HepG2 (cell line): ENCODE results near the gene PSRC1. TPM values are rescaled to one million over a fixed set of nuclear protein-coding genes. Genes with fewer than 3 reads are reported as not detected.

Experiments used
- CBX1 ChIP-seq: IDR thresholded peaks from one replicate; pipeline ENCODE4 v1.6.1; 2016; ENCODE audit warnings: antibody characterized with exemption, low read depth
- GLMP ChIP-seq: sonication (generic); formaldehyde crosslinking; IDR thresholded peaks from 2 replicates; pipeline ENCODE4 v1.9.0; 2021; ENCODE audit warnings: missing genetic modification reagents, mild to moderate bottlenecking, borderline replicate concordance
- HNRNPL ChIP-seq: fragments of 200-400 bp; formaldehyde crosslinking; IDR thresholded peaks from 2 replicates; pipeline ENCODE4 v1.6.1; 2017; ENCODE audit warnings: mild to moderate bottlenecking, low read depth, low read length
- MXI1 ChIP-seq: IDR thresholded peaks from 3 replicates; pipeline ENCODE4 v1.6.1; 2012; ENCODE audit warnings: low read depth, low read length, inconsistent platforms, borderline replicate concordance
- NCOA1 ChIP-seq: sonication (generic); formaldehyde crosslinking; IDR thresholded peaks from 2 replicates; pipeline ENCODE4 v1.9.0; 2021; ENCODE audit warnings: missing genetic modification reagents
- PBX2 ChIP-seq: IDR thresholded peaks from 2 replicates; pipeline ENCODE4 v1.6.1; 2016; ENCODE audit warnings: control low read depth
- SOX13 ChIP-seq, 3 experiments: fragments of 450-650 bp in 1 of 3; sonication (generic) in 1 of 3; formaldehyde crosslinking in 1 of 3; IDR thresholded peaks in 2 of 3; conservative IDR thresholded peaks in 1 of 3; 2 replicates each; pipeline versions ENCODE4 v1.5.0 to v1.6.1; 2016 to 2020; ENCODE audit warnings: antibody characterized with exemption in 1 of 3, mild to moderate bottlenecking in 1 of 3, missing compliant biosample characterization in 1 of 3, missing genetic modification reagents in 1 of 3, moderate library complexity in 1 of 3
- TBX2 ChIP-seq: sonication (generic); formaldehyde crosslinking; IDR thresholded peaks from 2 replicates; pipeline ENCODE4 v1.5.0; 2020; ENCODE audit warnings: missing genetic modification reagents, mild to moderate bottlenecking, borderline replicate concordance
- ZBTB38 ChIP-seq: sonication (generic); formaldehyde crosslinking; IDR thresholded peaks from 2 replicates; pipeline ENCODE4 v1.5.1; 2020; ENCODE audit warnings: mild to moderate bottlenecking, missing genetic modification reagents
- ZSCAN25 ChIP-seq: sonication (generic); formaldehyde crosslinking; IDR thresholded peaks from 2 replicates; pipeline ENCODE4 v1.8.0; 2022; ENCODE audit warnings: mild to moderate bottlenecking, missing genetic modification reagents
- ZSCAN31 ChIP-seq: sonication (generic); formaldehyde crosslinking; IDR thresholded peaks from 2 replicates; pipeline ENCODE4 v1.5.0; 2020; ENCODE audit warnings: low read depth, mild to moderate bottlenecking, missing genetic modification reagents
- polyA plus RNA-seq, 8 experiments: library from polyadenylated mRNA; depleted of rRNA in 3 of 8; stranded (reverse) in 7 of 8; unstranded in 1 of 8; fragments of >200 nt; fragmentation: Illumina TruSeq in 4 of 8; extraction: Trizol in 4 of 8; gene quantifications; 2 replicates each; pipeline versions ENCODE4 v1.2.1 to v1.2.3, GENCODE V29; 2011 to 2016; ENCODE audit warnings: low read depth in 4 of 8, missing spikeins in 1 of 8, mixed read lengths in 1 of 8; ENCODE audit not compliant: insufficient read depth in 1 of 8
- total RNA-seq, 5 experiments: library from RNA; depleted of rRNA; stranded (reverse); fragments of >200 nt; fragmentation: Illumina TruSeq; extraction: Trizol; gene quantifications; 2 replicates each; pipeline ENCODE4 v1.2.3, GENCODE V29; 2016; ENCODE audit warnings: low read depth in 1 of 5
- TF ChIP-seq, protein P1 (sequence below): sonication (generic); formaldehyde crosslinking; IDR thresholded peaks from 2 replicates; pipeline ENCODE4 v1.5.0; 2020; ENCODE audit warnings: mild to moderate bottlenecking, missing genetic modification reagents
- TF ChIP-seq, protein P2 (sequence below): sonication (generic); formaldehyde crosslinking; IDR thresholded peaks from 2 replicates; pipeline ENCODE4 v1.4.0; 2020; ENCODE audit warnings: missing genetic modification reagents
- TF ChIP-seq, protein P3 (sequence below): fragments of 450-650 bp; IDR thresholded peaks from 2 replicates; pipeline ENCODE4 v1.6.1; 2017; ENCODE audit warnings: mild to moderate bottlenecking
- TF ChIP-seq, protein P4 (sequence below): IDR thresholded peaks from 2 replicates; pipeline ENCODE4 v1.6.1; 2012; ENCODE audit warnings: inconsistent platforms

Gene PSRC1
- total and polyA plus RNA-seq, 2 of the 13 experiments (the other 11 are each of a cell fraction or from before 2014, with no cell fraction given): 28.6 to 30.3 TPM

DNA sequence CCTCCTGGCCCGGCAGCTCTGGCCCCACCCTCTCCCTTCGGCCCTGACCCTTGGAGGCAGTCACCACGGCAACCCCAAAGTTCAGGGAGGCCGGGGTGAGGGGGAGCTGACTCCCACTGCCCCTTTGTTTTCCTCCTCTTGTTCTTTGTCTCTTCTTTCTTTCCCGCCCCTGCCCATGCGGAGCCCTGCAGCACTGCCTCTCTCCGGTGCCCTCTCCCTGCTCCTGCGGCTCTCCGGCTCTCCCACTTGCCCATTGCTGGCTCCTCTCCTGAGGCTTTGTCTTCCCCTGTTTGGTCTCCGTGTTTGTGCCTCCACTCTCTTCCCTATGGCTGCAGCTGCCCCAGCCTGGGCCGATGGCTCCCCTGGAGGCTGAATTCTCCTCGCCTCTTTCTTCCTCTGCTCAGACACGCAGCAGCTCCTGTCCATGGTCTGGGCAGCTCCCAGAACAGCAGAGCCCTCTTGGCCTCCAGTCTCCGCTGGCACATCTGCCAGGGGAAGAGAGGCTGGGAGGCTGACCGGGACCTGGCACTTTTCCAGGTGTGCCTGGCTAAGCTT lies 27.8 kb downstream of the PSRC1 start (continued):
- TF ChIP-seq PBX2 (CRISPR knock-in tag) (no peak), ZSCAN31 (CRISPR knock-in tag) (no peak), ZBTB38 (no peak), ZSCAN25 (CRISPR knock-in tag) (peak; percentile 42; the same call in 1 of the 2 replicates), HNRNPL (peak; percentile 83), NCOA1 (CRISPR knock-in tag) (no peak), GLMP (no peak), SOX13 (IDR thresholded peaks at IDR 0.05) (0 out of 2 replicates have a peak, but pooled peaks have one; percentile 35), SOX13 (CRISPR knock-in tag; conservative IDR thresholded peaks at IDR 0.05 in 1 of 2, IDR thresholded peaks at IDR 0.05 in 1 of 2) (peak in 1 of 2 experiments; percentile 59; a peak in 1 of 4 replicates), MXI1 (no peak), TBX2 (CRISPR knock-in tag) (peak; percentile 45; the same call in 1 of the 2 replicates), CBX1 (no peak)
- TF ChIP-seq, protein P1, sequence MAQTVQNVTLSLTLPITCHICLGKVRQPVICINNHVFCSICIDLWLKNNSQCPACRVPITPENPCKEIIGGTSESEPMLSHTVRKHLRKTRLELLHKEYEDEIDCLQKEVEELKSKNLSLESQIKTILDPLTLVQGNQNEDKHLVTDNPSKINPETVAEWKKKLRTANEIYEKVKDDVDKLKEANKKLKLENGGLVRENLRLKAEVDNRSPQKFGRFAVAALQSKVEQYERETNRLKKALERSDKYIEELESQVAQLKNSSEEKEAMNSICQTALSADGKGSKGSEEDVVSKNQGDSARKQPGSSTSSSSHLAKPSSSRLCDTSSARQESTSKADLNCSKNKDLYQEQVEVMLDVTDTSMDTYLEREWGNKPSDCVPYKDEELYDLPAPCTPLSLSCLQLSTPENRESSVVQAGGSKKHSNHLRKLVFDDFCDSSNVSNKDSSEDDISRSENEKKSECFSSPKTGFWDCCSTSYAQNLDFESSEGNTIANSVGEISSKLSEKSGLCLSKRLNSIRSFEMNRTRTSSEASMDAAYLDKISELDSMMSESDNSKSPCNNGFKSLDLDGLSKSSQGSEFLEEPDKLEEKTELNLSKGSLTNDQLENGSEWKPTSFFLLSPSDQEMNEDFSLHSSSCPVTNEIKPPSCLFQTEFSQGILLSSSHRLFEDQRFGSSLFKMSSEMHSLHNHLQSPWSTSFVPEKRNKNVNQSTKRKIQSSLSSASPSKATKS: no peak
- TF ChIP-seq, protein P2, sequence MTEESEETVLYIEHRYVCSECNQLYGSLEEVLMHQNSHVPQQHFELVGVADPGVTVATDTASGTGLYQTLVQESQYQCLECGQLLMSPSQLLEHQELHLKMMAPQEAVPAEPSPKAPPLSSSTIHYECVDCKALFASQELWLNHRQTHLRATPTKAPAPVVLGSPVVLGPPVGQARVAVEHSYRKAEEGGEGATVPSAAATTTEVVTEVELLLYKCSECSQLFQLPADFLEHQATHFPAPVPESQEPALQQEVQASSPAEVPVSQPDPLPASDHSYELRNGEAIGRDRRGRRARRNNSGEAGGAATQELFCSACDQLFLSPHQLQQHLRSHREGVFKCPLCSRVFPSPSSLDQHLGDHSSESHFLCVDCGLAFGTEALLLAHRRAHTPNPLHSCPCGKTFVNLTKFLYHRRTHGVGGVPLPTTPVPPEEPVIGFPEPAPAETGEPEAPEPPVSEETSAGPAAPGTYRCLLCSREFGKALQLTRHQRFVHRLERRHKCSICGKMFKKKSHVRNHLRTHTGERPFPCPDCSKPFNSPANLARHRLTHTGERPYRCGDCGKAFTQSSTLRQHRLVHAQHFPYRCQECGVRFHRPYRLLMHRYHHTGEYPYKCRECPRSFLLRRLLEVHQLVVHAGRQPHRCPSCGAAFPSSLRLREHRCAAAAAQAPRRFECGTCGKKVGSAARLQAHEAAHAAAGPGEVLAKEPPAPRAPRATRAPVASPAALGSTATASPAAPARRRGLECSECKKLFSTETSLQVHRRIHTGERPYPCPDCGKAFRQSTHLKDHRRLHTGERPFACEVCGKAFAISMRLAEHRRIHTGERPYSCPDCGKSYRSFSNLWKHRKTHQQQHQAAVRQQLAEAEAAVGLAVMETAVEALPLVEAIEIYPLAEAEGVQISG (CRISPR knock-in tag): 0 out of 2 replicates have a peak, but pooled peaks have one; percentile 11
- TF ChIP-seq, protein P3, sequence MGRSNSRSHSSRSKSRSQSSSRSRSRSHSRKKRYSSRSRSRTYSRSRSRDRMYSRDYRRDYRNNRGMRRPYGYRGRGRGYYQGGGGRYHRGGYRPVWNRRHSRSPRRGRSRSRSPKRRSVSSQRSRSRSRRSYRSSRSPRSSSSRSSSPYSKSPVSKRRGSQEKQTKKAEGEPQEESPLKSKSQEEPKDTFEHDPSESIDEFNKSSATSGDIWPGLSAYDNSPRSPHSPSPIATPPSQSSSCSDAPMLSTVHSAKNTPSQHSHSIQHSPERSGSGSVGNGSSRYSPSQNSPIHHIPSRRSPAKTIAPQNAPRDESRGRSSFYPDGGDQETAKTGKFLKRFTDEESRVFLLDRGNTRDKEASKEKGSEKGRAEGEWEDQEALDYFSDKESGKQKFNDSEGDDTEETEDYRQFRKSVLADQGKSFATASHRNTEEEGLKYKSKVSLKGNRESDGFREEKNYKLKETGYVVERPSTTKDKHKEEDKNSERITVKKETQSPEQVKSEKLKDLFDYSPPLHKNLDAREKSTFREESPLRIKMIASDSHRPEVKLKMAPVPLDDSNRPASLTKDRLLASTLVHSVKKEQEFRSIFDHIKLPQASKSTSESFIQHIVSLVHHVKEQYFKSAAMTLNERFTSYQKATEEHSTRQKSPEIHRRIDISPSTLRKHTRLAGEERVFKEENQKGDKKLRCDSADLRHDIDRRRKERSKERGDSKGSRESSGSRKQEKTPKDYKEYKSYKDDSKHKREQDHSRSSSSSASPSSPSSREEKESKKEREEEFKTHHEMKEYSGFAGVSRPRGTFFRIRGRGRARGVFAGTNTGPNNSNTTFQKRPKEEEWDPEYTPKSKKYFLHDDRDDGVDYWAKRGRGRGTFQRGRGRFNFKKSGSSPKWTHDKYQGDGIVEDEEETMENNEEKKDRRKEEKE: no peak
- TF ChIP-seq, protein P4, sequence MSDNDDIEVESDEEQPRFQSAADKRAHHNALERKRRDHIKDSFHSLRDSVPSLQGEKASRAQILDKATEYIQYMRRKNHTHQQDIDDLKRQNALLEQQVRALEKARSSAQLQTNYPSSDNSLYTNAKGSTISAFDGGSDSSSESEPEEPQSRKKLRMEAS: peak; percentile 11; the same call in 1 of the 2 replicates
